GM21528 (cell line): ENCODE data around the gene S100A12.

Source experiments
- ATAC-seq: cut with Tn5 transposase; IDR thresholded peaks from one replicate; pipeline ENCODE4 v1.9.1; 2021; ENCODE audit warnings: mild to moderate bottlenecking, moderate library complexity; ENCODE audit not compliant: unreplicated experiment, low FRiP score

S100A12 gene

GRCh38 chr1:153337980-153338853 is 37.2 kb downstream of the S100A12 start:
- no peak for ATAC-seq

GRCh38 chr1:153336650-153337049 is 38.8 kb downstream of the S100A12 start:
- ATAC-seq: no peak

GRCh38 chr1:153333902-153334301 is 41.5 kb downstream of the S100A12 start:
- ATAC-seq: no peak

GRCh38 chr1:153324912-153325311 is 50.5 kb downstream of the S100A12 start:
- ATAC-seq: no peak
